ENCODE results near the gene PKIB.
"Not testable (repeated sequence)": the region's sequence is repeated elsewhere in the genome, so short reads cannot be mapped to it uniquely, and the experiment has no call there.

PKIB gene

GRCh38 chr6:122621638-122622037 is 11.4 kb downstream of the PKIB start:
- DNase-seq: no peak

GRCh38 chr6:122622479-122622878 is 12.3 kb downstream of the PKIB start:
- no peak for DNase-seq

GRCh38 chr6:122623279-122623678 is 13.1 kb downstream of the PKIB start:
- no peak for DNase-seq

GRCh38 chr6:122624853-122625252 is 14.6 kb downstream of the PKIB start:
- DNase-seq: no peak

GRCh38 chr6:122628714-122629113 is 18.5 kb downstream of the PKIB start:
- DNase-seq: no peak

GRCh38 chr6:122631571-122632249 is 21.5 kb downstream of the PKIB start:
- no peak for DNase-seq

- DNase-seq: no peak
Measured at GRCh38 chr6:122640366-122640765, 30.2 kb downstream of the PKIB start.

- DNase-seq: no peak
Measured at GRCh38 chr6:122641819-122642218, 31.6 kb downstream of the PKIB start.

GRCh38 chr6:122642604-122643003 is 32.4 kb downstream of the PKIB start:
- not testable (repeated sequence) for DNase-seq

- no peak for DNase-seq
Measured at GRCh38 chr6:122645256-122645655, 35.1 kb downstream of the PKIB start.

GRCh38 chr6:122647765-122648164 is 37.6 kb downstream of the PKIB start:
- DNase-seq: no peak

- no peak for DNase-seq
Measured at GRCh38 chr6:122648726-122649125, 38.5 kb downstream of the PKIB start.

- DNase-seq: no peak
Measured at GRCh38 chr6:122649701-122650100, 39.5 kb downstream of the PKIB start.

GRCh38 chr6:122650403-122650802 is 40.2 kb downstream of the PKIB start:
- no peak for DNase-seq

GRCh38 chr6:122651031-122651430 is 40.8 kb downstream of the PKIB start:
- no peak for DNase-seq

GRCh38 chr6:122651604-122652003 is 41.4 kb downstream of the PKIB start:
- no peak for DNase-seq

- DNase-seq: no peak
Measured at GRCh38 chr6:122652431-122652830, 42.2 kb downstream of the PKIB start.

- DNase-seq: no peak
Measured at GRCh38 chr6:122653094-122653493, 42.9 kb downstream of the PKIB start.

GRCh38 chr6:122654012-122654411 is 43.8 kb downstream of the PKIB start:
- no peak for DNase-seq

- no peak for DNase-seq
Measured at GRCh38 chr6:122657601-122658000, 47.4 kb downstream of the PKIB start.

- no peak for DNase-seq
Measured at GRCh38 chr6:122660296-122660695, 50.1 kb downstream of the PKIB start.

GRCh38 chr6:122663981-122664380 is 53.8 kb downstream of the PKIB start:
- DNase-seq: no peak

GRCh38 chr6:122665929-122666328 is 55.7 kb downstream of the PKIB start:
- no peak for DNase-seq

- no peak for DNase-seq
Measured at GRCh38 chr6:122666418-122666817, 56.2 kb downstream of the PKIB start.

- DNase-seq: no peak
Measured at GRCh38 chr6:122669418-122669817, 59.2 kb downstream of the PKIB start.

Measured in stimulated activated CD4-positive, alpha-beta T cell treated with anti-CD3 and anti-CD28 coated beads, Interleukin-2, amount 100 ng/mL, for 24 hours (primary cell).